ENCODE measurements around the gene SRRM1.
A peak's percentile ranks its signal among the peaks of the same experiment; 100 is the strongest.
"Not testable (repeated sequence)": the region's sequence is repeated elsewhere in the genome, so short reads cannot be mapped to it uniquely, and the experiment has no call there.

The SRRM1 gene

DNA sequence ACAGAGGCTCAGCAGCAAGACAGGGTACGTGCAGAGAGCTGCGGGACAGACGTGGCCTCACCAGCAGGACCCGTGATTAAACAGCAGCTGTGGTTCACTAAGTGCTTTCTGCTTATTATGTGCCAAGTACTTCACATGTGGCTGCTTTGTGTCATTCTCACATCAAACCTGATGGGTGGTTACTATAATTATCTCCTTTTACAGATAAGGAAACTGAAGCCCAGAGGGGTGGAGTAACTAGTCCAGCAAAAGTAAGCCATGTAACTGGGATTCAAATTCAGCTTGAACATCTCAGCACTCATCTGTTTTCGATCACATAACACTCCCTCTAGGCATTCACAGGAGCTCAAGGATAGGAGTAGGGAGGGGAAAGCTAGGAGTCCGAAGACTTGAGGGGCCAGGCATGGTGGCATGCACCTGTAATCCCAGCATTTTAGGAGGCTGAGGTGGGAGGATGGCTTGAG, 51.3 kb downstream of the SRRM1 start:
- no peak for DNase-seq (ENCODE audit: low spot score)

DNA sequence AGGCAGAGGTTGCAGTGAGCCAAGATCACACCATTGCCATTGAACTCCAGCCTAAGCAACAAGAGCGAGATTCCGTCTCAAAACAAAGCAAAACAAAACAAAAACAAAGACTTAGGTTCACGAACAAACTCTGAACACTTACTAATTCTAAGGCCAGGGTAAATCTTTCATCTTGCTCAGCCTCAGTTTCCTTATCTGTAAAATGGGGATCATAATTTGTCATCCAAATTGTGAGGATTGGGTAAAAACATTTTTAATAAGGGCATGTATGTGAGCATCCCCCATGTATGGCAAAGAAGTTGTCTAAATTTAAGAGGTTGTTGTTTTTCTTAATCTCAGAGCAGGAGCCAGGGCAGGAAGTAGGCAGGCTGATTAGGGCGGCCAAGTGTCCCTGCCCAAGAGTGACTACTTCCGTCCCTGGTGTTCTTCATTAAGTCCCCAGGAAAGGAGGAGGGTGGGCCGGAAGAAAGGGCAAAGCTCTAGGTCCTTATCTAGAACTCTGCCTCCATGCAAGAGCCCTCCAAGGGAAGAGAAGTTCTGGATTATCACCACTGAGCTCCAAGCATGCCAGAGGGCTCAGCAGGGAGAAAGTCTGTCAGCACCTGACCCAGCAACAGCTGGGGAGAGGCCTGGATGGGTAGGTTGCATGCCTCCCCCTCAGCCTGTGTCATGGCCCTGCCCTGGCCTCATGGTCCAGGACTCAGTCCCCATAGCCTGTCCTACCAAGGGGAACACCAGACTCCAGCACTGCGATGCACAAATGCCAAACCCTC, 52.3 kb downstream of the SRRM1 start:
- DNase-seq (ENCODE audit: low spot score) = no peak

DNA sequence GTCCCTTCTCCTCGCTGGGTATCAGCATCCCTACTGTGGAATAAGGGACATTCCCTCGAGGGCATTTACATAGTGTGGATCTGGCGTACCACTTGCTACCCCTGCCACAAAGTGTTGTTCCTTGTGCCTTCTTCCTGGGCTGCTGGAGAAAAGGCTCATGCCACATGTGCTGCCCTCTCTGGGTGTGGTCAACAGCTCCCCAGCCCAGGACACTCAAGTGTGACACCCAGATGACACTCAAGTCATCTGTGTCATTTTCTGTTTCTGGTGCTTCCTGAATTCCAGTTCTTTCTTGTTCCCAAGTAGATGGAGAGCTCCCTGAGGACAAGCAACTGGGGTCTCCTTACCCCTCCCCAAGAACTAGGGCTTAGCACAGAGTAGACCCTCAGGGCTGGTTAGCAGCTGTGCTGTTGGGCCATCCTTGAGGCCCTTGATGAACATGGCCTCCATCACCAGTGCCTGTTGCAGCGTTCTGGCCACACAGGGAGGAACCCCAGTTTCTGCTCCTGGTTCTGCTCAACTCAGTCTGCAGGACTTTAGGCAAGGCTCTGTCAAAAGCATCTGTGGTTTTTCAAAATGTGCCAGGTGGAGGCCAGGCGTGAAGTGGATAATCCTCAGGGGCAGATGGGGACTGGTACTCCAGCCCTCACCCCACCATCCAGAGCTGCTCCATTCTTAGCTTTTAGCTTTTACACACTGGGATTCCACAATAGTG, 53.1 kb downstream of the SRRM1 start:
- no peak for DNase-seq (ENCODE audit: low spot score)

DNA sequence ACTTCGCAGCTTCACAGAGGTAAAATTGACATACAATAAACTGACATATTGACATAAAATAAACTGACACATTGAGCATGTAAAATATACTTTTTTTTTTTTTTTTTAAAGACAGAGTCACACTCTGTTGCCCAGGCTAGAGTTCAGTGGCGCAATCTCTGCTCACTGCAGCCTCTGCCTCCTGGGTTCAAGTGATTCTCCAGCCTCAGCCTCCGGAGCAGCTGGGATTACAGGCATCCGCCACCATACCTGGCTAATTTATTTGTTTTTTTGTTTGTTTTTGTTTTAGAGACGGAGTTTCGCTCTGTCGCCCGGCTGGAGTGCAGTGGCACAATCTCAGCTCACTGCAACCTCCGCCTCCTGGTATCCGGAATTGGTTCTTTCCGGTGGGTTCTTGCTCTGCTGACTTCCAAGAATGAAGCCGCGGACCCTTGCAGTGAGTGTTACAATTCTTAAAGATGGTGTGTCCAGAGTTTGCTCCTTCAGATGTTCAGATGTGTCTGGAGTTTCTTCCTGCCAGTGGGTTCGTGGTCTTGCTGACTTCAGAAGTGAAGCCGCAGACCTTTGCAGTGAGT, 53.7 kb downstream of the SRRM1 start:
- DNase-seq (ENCODE audit: low spot score) = no peak

DNA sequence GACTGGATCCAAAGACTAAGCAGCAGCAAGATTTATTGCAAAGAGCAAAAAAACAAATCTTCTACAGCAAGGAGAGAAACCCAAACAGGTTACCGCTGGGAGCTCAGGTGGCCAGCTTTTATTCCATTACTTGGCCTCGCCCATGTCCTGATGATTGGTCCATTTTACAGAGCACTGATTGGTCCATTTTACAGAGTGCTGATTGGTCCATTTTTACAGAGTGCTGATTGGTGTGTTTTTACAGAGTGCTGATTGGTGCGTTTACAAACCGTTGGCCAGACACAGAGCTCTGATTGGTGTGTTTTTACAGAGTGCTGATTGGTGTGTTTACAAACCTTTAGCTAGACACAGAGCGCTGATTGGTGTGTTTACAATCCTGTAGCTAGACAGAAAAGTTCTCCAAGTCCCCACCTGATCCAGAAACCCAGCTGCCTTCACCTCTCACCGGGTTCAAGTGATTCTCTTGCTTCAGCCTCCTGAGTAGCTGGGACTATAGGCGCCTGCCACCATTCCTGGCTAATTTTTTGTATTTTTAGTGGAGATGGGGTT, 54.4 kb downstream of the SRRM1 start:
- DNase-seq (ENCODE audit: low spot score) = not testable (repeated sequence)

DNA sequence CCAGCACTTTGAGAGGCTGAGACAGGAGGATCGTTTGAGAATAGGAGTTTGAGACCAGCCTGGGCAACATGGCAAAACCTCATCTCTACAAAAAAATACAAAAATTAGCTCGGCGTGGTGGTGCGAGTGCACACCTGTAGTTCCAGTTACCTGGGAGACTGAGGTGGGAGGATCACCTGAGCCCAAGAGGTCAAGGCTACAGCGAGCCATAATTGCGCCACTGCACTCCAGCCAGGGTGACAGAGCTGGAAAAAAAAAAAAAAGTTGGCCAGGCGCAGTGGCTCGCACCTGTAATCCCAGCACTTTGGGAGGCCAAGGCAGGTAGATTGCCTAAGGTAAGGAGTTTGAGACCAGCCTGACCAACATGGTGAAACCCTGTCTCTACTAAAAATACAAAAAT, 55.2 kb downstream of the SRRM1 start:
- not testable (repeated sequence) for DNase-seq (ENCODE audit: low spot score)

DNA sequence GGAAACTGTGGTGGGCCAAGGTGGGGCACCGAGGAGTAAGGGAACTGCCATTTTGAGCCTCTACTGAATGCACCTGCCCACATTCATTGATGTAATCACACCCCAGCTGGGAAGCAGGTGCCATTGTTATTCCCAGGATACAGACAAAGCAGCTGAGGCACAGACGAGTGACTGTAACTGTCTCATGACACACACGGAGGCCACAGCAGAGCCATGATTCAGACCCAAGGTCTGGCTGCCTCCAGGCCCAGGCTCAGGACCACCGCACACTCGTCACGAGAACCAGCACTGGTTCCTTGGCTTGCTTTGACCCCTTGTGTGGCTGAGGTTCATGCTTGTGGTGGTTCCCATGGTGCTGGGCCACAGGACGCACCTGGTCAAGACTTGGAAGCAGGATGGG, 56.5 kb downstream of the SRRM1 start:
- no peak for DNase-seq (ENCODE audit: low spot score)

DNA sequence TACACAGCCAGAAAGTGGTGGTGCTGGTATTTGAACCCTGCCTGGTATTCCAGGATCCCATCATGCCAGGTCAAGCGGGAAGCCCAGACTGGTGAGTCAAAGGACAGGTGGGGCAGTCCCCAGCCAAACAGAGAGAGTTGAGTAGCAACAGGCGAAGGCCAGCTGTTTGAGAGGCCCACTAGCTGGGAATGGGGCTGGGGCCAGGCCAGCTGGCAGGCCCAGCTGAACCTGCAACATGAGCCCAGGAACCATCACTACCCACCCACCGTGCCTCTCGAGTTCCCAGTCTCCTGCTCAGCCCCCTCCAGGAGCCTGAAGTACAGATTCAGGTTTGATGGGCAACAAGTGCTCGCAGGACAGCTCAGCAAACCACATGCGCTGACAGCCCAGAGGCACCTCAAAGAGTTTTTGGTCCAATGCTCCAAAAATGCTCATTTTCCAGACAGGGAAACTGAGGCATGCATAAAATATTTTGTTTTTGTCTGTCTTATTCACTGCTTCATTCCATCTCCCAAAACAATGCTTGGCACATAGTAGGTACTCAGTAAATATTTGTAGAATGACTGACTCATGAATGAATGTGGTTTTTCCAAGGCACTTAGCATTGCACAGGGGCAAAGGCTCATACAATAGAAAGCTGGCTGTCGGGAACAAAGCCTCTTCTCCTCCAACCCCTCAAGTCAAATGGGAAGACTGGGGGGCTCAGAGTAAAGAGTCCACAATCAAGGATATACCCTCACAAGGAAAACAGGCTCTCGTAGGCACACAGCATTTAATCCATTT, 59.6 kb downstream of the SRRM1 start:
- DNase-seq (ENCODE audit: low spot score) = peak; percentile 79

DNA sequence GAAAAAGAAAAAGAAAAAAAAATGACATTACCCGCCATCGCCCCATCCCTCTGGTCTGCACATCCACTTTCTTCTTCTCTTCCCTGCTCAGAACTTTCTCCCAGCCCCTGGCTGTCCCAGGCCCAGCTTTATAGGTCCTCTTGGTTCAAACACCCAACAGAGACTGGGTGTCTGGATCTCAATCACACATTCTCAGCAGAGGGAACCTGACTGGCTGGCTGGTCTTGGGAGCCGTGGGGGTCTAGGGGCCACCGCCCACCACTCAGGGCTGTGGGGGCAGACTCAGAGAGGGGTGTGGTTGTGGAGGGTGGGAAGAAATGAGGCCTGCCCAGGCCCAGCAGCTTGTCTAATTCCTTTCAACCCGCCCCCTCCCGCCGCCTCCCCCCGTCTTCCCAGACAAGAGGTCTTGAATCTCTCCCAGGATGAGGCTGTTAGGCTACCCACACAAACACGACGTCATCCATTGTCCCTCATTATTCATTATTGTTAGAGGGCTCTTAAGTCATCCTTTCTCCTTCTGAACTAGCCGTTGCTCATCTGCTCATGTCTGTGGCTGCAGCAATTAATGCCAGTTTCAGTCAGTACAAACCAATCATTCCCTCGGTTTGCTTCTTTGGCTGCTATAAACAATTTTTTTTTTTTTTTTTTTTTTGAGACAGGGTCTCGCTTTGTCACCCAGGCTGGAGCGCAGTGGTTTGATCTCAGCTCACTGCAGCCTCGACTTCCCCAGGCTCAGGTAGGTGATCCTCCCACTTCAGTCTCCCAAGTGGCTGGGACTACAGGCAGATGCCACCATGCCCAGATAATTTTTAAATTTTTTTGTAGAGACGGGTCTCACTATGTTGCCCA, 61.5 kb downstream of the SRRM1 start:
- DNase-seq (ENCODE audit: low spot score) = no peak

DNA sequence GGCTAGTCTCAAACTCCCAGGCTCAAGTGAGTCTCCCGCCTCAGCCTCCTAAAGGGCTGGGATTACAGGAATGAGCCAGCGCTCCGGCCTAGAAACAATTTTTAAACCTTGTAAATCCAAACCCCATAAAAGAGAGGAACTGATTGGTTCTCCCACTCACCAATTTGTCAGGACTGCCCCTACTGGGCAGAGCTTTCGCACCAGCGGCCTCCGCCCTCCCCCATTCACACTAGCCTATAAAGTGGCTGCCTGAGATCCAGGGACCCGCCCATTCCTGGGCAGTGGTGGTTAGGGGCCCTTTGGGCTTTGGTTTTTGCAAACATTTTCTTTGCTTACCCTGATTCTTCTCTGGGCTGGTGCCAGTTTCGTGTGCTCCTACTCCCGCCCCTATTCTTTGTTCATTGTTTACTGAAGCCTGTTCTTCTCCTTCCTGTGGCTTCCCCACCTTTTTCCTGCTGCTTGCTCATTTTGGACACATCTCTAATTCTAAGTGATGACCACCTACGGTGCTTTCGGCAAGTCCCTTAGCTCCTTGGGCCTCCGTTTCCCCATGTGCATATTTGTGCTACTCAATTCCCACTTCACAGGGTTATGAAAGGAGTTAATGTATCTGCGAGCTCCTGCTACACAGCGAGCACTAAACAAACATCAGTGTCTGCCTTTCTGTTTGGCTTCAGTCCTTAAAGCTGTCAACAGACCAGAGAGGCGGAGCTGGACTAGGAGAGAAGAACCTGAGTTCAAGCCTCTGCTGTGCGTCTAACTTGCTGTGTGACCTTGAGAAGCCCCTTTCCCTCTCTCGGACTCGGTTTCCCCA, 62.4 kb downstream of the SRRM1 start:
- peak; percentile 84 for DNase-seq (ENCODE audit: low spot score)

DNA sequence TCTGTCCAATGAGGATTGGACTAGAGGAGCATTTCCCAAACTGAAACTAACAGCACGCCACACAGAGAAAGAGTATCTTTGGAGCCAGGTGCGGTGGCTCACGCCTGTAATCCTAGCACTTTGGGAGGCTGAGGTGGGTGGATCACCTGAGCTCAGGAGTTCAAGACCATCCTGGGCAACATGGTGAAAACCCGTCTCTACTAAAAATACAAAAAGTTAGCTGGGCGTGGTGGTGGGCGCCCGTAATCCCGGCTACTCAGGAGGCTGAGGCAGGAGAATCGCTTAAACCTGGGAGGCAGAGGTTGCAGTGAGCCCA, 62.9 kb downstream of the SRRM1 start:
- not testable (repeated sequence) for DNase-seq (ENCODE audit: low spot score)

DNA sequence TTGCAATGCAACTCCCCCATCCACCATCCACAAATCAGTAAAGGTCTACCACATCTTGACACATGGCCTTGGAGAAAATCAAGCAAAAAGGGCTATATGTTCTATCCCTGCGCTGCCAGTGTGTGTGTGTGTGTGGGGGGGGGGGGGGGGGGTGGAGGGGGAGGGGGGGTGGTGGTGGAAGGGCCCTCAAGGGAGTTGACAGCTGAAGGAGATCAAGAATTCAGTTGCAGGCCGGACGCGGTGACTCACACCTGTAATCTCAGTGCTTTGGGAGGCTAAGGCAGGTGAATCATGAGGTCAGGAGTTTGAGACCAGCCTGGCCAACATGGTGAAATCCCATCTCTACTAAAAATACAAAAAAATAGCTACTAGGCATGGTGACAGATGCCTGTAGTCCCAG, 64.6 kb downstream of the SRRM1 start:
- DNase-seq (ENCODE audit: low spot score) = no peak

DNA sequence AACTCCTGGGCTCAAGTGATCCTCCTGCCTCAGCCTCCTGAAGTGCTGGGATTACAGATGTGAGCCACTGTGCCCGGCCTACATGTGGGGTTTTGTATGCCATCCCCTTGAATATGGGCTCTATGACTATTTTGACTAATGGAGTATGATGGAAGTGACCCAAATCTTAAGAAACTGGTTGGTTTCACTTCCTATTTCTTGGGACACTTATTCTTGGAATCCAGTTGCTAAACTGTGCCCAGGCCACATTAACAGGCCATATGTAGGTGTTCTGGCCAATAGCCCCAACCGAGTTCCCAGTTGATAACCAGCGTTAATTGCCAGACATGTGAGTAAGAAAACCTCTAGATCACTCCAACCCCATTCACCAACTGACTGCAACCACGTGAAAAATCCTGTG, 65.8 kb downstream of the SRRM1 start:
- no peak for DNase-seq (ENCODE audit: low spot score)

DNA sequence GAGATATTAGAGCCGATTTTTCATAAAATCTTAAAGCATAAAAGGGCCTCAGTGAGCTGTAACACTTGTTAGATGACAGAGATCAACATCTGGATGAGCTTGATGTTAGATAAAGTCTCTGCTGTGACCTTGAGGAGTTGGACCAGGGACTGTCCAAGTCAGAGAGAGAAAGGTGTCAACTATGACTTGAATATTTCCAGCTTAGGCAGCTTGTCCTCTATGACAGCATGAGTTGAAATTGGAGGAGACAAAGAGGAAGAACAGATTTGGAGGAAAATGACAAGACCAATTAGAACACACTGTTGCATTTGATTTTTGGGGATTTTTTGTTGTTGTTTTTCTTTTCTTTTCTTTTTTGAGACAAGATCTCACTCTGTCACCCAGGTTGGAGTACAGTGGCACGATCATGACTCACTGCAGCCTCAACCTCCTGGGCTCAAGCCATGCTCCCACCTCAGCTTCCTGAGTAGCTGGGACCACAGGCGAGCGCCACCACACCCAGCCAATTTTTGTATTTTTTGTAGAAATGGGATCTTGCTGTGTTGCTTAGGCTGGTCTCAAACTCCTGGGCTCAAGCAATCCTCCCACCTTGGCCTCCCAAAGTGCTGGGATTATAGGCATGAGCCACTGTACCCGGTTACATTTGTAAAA, 66.8 kb downstream of the SRRM1 start:
- DNase-seq (ENCODE audit: low spot score) = no peak

DNA sequence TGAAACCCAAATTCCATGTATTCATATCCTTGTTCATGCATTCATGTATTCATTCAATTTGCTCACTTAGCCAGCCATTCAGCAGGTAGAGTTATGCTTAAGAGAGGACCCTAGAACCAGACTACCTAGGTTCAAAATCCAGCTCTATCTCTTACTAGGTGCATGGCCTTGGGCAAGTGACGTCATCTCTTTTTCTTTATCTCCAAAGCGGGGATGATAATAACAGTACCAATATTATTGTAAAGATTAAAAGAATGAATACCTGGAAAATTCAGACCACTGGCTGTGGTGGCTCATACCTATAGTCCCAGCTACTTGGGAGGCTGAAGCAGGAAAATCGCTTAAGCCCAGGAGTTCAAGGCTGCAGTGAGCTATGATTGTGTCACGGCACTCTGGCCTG, 68.2 kb downstream of the SRRM1 start:
- no peak for DNase-seq (ENCODE audit: low spot score)

DNA sequence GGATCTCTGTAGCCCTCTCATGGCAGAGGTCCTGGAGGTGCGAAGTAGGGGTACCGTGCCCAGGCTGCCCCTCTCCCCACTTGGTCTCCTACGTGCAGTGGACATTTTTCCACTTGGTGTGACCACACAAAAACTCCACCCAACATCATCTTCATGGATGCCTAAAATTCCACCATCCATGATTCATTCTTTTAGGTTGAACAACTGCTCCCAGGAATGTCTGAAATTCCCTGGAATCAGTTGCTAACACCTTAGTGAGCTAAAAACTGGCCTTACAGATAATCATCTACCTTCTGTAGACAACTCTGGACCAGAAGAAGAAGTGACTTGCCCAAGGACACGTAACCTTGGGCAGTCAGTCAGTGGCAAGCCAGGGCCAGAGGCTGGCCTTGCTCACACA, 70.1 kb downstream of the SRRM1 start:
- DNase-seq (ENCODE audit: low spot score) = no peak

DNA sequence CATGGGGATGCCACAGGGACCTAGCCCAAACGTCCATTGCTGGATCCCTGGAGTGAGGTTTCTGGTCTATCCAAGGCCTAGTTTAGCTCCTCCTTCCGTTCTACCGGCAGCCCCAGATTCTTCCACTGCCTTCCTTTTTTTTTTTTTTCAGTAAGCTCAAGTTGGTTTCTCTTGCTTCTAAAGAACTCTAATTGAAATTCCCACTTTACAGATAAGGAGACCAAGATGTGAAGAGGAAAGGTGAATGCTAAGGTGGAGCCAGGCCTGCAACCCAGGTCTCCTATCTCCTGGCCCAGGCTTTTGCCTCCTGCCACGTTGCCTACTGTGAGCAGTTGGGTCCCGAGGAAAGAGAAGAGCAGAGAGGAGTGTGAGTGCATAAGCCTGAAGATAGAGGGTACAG, 70.6 kb downstream of the SRRM1 start:
- no peak for DNase-seq (ENCODE audit: low spot score)

DNA sequence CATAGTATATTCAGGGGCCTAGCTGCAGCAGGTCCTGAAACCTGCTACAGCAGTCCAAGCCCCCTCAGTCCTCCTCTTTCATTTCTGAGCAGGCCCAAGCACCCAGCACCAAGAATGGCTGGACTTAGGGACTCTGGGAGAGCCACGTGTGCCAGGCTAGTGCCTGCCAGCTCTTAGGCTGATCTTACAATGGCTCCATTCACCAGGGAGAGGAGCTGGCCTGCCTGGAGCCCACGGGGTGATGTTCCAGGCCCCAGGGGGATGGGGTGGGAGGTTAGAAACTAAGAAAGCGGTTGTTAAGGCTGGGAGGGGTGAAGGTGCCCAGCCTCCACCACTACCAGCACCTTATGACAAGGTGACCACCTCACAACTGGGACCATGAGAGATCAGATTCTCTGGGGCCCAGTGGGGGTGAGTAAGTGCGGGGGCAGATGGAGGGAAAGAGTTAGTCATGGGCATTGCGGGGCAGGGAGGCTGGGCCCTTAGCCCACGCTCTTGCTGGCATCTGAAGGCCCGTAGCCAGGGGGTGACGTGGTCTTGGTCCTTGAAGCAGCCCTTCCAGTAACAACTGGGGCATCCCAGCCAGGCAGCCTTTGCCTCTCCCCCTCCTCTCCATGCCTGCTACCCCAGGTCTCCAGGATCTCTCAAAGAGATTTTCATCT, 71.9 kb downstream of the SRRM1 start:
- no peak for DNase-seq (ENCODE audit: low spot score)

DNA sequence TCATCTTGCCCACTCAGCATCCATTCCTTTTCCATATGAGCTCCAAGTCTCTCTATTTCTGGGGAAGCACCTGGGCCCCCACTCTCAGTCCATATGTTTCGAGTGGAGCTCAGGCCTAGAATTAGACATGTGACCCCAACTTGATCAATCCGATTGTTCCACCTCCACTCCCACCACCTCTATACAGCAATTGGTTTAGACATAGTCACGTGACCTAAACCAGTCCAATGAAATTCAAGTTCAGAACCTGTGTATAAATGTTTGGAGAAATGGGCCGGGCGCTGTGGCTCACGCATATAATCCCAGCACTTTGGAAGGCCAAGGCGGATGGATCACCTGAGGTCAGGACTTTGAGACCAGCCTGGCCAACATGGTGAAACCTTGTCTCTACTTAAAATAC, 72.6 kb downstream of the SRRM1 start:
- no peak for DNase-seq (ENCODE audit: low spot score)

All from left forelimb (tissue), 1 donor.